HG02885 (cell line): ENCODE results near the gene ERGIC1.
A peak's percentile ranks its signal among the peaks of the same experiment; 100 is the strongest.
"Not testable (repeated sequence)": the region's sequence is repeated elsewhere in the genome, so short reads cannot be mapped to it uniquely, and the experiment has no call there.

Source experiments
- ATAC-seq: cut with Tn5 transposase; IDR thresholded peaks from one replicate; pipeline ENCODE4 v1.9.1; 2021; ENCODE audit warnings: mild to moderate bottlenecking; ENCODE audit not compliant: unreplicated experiment, poor library complexity

ERGIC1 gene

GRCh38 chr5:172875505-172876279, 41.6 kb downstream of the ERGIC1 start:
- ATAC-seq: no peak

GRCh38 chr5:172876578-172876977, 42.5 kb downstream of the ERGIC1 start:
- ATAC-seq: no peak

GRCh38 chr5:172877466-172878260, 43.6 kb downstream of the ERGIC1 start:
- ATAC-seq: no peak

- no peak for ATAC-seq
These were observed 44.5 kb downstream of the ERGIC1 start for GRCh38 chr5:172878585-172878932.

- no peak for ATAC-seq
These were observed 45.1 kb downstream of the ERGIC1 start for GRCh38 chr5:172878933-172879752.

GRCh38 chr5:172881691-172882370, 47.8 kb downstream of the ERGIC1 start:
- peak; percentile 89 for ATAC-seq

GRCh38 chr5:172883066-172883465, 49.0 kb downstream of the ERGIC1 start:
- no peak for ATAC-seq

GRCh38 chr5:172885597-172886340, 51.7 kb downstream of the ERGIC1 start:
- ATAC-seq: no peak

- ATAC-seq: no peak
These were observed 52.4 kb downstream of the ERGIC1 start for GRCh38 chr5:172886476-172886875.

- no peak for ATAC-seq
These were observed 53.0 kb downstream of the ERGIC1 start for GRCh38 chr5:172886974-172887501.

- no peak for ATAC-seq
These were observed 53.6 kb downstream of the ERGIC1 start for GRCh38 chr5:172887692-172888091.

GRCh38 chr5:172890659-172891058, 56.6 kb downstream of the ERGIC1 start:
- ATAC-seq: no peak

- no peak for ATAC-seq
These were observed 57.8 kb downstream of the ERGIC1 start for GRCh38 chr5:172891716-172892421.

GRCh38 chr5:172892713-172893112, 58.7 kb downstream of the ERGIC1 start:
- ATAC-seq: no peak

- no peak for ATAC-seq
These were observed 60.8 kb downstream of the ERGIC1 start for GRCh38 chr5:172894767-172895388.

GRCh38 chr5:172895549-172895948, 61.5 kb downstream of the ERGIC1 start:
- no peak for ATAC-seq

GRCh38 chr5:172896465-172896864, 62.4 kb downstream of the ERGIC1 start:
- no peak for ATAC-seq

- not testable (repeated sequence) for ATAC-seq
These were observed 63.0 kb downstream of the ERGIC1 start for GRCh38 chr5:172897067-172897466.
